Measurements from ENCODE around the gene MAML3. TPM values are rescaled to one million over a fixed set of nuclear protein-coding genes. Genes with fewer than 3 reads are reported as not detected.
A peak's percentile ranks its signal among the peaks of the same experiment; 100 is the strongest.

MAML3 gene
- total RNA-seq, 4 donors from 2014 or later: 18.2 to 42.7 (median 28.6) TPM

GRCh38 chr4:140000232-140000631, 153.8 kb downstream of the MAML3 start:
- peaks cover 17% of the 10 kb centered on the region for H3K4me1 ChIP-seq
- H3K27ac ChIP-seq: no peak overlapping the region
- H3K36me3 ChIP-seq: no peaks in the 10 kb centered on the region
- no peak overlapping the region for H3K4me3 ChIP-seq
- no peaks in the 10 kb centered on the region for H3K27me3 ChIP-seq
- TF ChIP-seq POLR2AphosphoS5 (IDR thresholded peaks at IDR 0.05) (no peak), CTCF (IDR thresholded peaks at IDR 0.05) (no peak), EP300 (IDR thresholded peaks at IDR 0.05) (no peak), POLR2A (IDR thresholded peaks at IDR 0.05) (no peak)
- H3K9me3 ChIP-seq: no peaks in the 10 kb centered on the region
- DNase-seq (ENCODE audit: low spot score in 2 of 2): no peak
- WGBS: 90% methylated on average over 1 of the region's 1 CpG

DNA sequence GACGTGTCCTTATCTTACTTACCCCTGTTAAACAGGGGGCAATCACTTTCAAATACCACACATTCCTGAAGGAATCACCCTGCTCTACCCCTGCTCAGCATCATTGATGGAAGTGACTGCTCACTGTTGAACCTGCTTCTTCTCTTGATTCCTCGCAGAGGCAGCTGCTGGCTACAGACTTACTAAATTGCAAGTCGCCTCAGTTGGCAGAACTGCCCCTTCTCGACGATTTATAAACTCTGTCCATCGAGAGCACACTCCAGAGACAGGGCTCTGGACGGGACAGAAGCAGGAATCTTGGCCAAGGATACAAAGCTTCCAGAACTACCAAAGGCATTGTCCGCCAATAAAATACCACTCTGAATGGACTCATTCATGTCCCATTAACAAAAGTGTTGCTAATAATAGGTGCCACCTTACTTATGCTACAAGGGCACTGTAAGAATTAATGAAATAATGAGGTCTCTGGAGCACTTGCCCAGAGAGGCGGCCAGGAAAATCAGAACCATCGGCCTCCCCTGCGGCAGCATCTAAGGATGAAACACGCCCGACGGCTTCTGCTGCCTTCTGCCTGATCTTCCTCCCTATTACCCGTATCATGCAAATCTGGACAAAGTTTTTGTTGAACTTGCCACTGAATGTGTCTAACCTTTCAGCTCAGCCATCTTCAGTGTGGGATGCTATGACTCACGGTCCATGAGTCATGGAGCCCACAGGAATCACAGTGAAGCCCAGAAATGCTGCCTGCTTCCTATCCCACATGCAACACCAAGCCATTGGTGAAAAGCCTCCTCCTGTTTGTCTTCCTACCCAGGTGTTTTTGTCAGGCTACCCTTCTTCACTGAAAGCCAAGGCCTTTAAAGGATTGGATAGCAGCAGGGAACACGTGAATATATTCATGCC, 164.9 kb downstream of the MAML3 start:
- Histone ChIP-seq H3K27ac (peak overlapping the region; percentile 44), H3K9me3 (no peaks in the 10 kb centered on the region), H3K36me3 (no peaks in the 10 kb centered on the region), H3K4me1 (peaks cover 18% of the 10 kb centered on the region), H3K4me3 (no peak overlapping the region), H3K27me3 (no peaks in the 10 kb centered on the region)
- no peak for DNase-seq (ENCODE audit: low spot score in 2 of 2)
- TF ChIP-seq CTCF (IDR thresholded peaks at IDR 0.05) (no peak), POLR2A (IDR thresholded peaks at IDR 0.05) (no peak), EP300 (IDR thresholded peaks at IDR 0.05) (no peak), POLR2AphosphoS5 (IDR thresholded peaks at IDR 0.05) (no peak)
- WGBS: 70% methylated on average over 17 of the region's 17 CpGs

DNA sequence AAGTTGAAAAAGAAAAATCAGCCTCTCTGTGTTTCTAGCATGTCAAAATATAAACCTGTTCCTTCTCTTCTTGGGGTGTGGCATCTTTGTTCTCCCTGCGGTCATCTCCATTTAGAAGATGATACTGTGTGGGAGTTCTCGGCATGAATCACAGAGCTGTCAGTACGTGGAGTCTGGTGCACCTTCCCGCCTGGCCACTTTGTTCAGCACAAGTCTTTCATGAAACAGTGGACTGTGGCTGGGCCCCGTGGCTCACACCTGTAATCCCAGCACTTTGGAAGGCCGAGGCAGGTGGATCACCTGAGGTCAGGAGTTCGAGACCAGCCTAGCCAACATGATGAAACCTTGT, 166.5 kb downstream of the MAML3 start:
- Histone ChIP-seq H3K4me3 (no peak overlapping the region), H3K36me3 (no peaks in the 10 kb centered on the region), H3K27ac (peak overlapping the region; percentile 43), H3K27me3 (no peaks in the 10 kb centered on the region), H3K4me1 (peaks cover 18% of the 10 kb centered on the region), H3K9me3 (no peaks in the 10 kb centered on the region)
- TF ChIP-seq POLR2A (IDR thresholded peaks at IDR 0.05) (no peak), POLR2AphosphoS5 (IDR thresholded peaks at IDR 0.05) (no peak), CTCF (IDR thresholded peaks at IDR 0.05) (no peak), EP300 (IDR thresholded peaks at IDR 0.05) (no peak)
- WGBS: 84% methylated on average over 7 of the region's 7 CpGs
- no peak for DNase-seq (ENCODE audit: low spot score in 2 of 2)

DNA sequence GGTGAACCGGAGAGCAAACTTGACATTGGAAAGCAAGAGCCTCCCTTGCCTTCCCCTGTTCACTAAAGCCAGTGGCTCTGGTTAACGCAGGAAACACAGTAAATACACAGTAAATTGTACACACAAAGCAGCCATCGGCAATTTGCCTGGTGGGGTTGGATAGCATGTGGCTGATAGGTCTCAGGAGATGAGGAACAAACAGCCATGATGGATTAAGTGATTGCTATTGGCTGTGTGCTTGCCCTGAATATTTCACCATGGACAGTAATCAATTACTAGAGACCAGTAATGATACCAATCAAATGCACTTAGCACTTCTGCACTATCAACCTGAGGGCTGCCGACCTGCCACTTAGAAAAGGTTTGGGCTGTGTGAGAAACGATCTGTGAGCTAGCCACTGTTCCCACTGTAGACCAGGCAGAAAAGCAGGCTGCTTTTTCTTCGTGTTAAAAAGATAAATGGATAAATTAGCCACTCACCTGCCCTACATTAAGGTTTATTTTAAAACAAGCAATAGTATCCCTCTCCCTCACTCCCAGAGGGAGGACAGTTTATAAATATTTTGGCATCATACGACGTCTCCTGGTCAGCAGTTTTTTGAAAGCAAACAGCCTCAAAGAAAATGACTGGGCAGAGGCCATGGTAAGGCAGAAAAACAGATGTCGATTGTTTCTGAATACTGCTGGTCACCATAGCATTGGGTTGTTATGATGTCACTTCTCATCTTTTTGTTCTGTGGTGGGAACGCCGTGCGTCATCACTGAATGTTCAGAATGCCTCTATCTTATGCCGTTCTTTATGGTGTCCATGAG, 167.1 kb downstream of the MAML3 start:
- WGBS: 73% methylated on average over 13 of the region's 13 CpGs
- no peak for DNase-seq (ENCODE audit: low spot score in 2 of 2)
- Histone ChIP-seq H3K27ac (peak overlapping the region; percentile 43), H3K36me3 (no peaks in the 10 kb centered on the region), H3K4me3 (no peak overlapping the region), H3K4me1 (peaks cover 18% of the 10 kb centered on the region), H3K9me3 (no peaks in the 10 kb centered on the region), H3K27me3 (no peaks in the 10 kb centered on the region)
- TF ChIP-seq EP300 (IDR thresholded peaks at IDR 0.05) (peak; percentile 33), POLR2AphosphoS5 (IDR thresholded peaks at IDR 0.05) (no peak), CTCF (IDR thresholded peaks at IDR 0.05) (no peak), POLR2A (IDR thresholded peaks at IDR 0.05) (no peak)

DNA sequence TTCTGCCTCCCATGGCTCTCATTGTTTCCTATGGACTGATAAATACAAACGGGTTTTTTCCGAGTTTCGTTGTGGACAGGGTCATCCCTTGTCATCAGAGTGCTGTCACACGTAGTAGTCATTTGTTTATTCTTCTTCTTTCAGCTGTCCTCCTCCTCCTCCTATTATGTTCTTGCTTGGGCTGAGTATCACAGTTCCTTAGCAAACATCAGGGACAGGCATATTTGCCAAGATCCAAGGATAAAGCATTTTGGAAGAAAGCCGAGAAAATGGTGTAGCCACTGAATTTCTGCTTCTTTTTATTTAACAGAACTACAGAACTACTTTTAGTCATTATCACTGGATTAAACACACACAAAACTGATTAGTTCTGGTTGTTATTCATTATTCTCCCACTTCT, 167.9 kb downstream of the MAML3 start:
- Histone ChIP-seq H3K4me1 (peaks cover 18% of the 10 kb centered on the region), H3K9me3 (no peaks in the 10 kb centered on the region), H3K36me3 (no peaks in the 10 kb centered on the region), H3K27me3 (no peaks in the 10 kb centered on the region), H3K27ac (no peak overlapping the region), H3K4me3 (no peak overlapping the region)
- TF ChIP-seq CTCF (IDR thresholded peaks at IDR 0.05) (no peak), POLR2A (IDR thresholded peaks at IDR 0.05) (no peak), EP300 (IDR thresholded peaks at IDR 0.05) (no peak), POLR2AphosphoS5 (IDR thresholded peaks at IDR 0.05) (no peak)
- no peak for DNase-seq (ENCODE audit: low spot score in 2 of 2)
- WGBS: 76% methylated on average over 5 of the region's 5 CpGs

Data from suprapubic skin (tissue), 4 donors.